ENCODE results near the gene PIGV.

GRCh38 chr1:26789931-26790330, 2.2 kb downstream of the PIGV start:
- TF ChIP-seq CTCF (IDR thresholded peaks at IDR 0.05; ENCODE audit: low read depth, low read length) (no peak), EZH2phosphoT487 (IDR thresholded peaks at IDR 0.05; ENCODE audit: low read depth) (no peak)

Measured in OCI-LY3 (cell line).